ENCODE measurements around the gene RXFP4.

DNA sequence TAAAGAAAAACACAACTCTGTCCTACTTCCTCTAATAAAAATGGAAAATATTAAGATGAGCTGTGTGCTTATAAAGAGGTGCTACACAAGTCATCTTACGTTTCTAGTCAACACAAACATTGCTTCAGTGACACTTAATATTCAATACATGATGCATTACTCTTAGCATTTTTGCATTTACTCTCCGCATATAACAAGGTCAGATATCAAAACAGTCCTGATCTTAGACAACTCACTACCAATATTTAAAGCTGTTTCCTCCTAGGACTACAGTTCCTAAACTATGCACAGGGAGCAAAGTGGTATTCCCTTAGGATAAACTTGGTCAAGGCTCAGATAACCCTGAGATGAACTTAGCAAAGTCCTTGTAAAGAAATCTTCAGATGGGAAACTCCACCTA, 42.5 kb upstream of the RXFP4 start:
- TF ChIP-seq MAX (CRISPR knock-in tag; IDR thresholded peaks at IDR 0.05) = no peak
- TF ChIP-seq NR1H2 (CRISPR knock-in tag; IDR thresholded peaks at IDR 0.05) = no peak
- TF ChIP-seq USF2 (CRISPR knock-in tag; IDR thresholded peaks at IDR 0.05) = no peak
- TF ChIP-seq, protein P1, sequence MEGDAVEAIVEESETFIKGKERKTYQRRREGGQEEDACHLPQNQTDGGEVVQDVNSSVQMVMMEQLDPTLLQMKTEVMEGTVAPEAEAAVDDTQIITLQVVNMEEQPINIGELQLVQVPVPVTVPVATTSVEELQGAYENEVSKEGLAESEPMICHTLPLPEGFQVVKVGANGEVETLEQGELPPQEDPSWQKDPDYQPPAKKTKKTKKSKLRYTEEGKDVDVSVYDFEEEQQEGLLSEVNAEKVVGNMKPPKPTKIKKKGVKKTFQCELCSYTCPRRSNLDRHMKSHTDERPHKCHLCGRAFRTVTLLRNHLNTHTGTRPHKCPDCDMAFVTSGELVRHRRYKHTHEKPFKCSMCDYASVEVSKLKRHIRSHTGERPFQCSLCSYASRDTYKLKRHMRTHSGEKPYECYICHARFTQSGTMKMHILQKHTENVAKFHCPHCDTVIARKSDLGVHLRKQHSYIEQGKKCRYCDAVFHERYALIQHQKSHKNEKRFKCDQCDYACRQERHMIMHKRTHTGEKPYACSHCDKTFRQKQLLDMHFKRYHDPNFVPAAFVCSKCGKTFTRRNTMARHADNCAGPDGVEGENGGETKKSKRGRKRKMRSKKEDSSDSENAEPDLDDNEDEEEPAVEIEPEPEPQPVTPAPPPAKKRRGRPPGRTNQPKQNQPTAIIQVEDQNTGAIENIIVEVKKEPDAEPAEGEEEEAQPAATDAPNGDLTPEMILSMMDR (IDR thresholded peaks at IDR 0.05) = no peak
- TF ChIP-seq ATF2 (CRISPR knock-in tag; IDR thresholded peaks at IDR 0.05; ENCODE audit: borderline replicate concordance, low read depth) = no peak
- TF ChIP-seq, protein P2, sequence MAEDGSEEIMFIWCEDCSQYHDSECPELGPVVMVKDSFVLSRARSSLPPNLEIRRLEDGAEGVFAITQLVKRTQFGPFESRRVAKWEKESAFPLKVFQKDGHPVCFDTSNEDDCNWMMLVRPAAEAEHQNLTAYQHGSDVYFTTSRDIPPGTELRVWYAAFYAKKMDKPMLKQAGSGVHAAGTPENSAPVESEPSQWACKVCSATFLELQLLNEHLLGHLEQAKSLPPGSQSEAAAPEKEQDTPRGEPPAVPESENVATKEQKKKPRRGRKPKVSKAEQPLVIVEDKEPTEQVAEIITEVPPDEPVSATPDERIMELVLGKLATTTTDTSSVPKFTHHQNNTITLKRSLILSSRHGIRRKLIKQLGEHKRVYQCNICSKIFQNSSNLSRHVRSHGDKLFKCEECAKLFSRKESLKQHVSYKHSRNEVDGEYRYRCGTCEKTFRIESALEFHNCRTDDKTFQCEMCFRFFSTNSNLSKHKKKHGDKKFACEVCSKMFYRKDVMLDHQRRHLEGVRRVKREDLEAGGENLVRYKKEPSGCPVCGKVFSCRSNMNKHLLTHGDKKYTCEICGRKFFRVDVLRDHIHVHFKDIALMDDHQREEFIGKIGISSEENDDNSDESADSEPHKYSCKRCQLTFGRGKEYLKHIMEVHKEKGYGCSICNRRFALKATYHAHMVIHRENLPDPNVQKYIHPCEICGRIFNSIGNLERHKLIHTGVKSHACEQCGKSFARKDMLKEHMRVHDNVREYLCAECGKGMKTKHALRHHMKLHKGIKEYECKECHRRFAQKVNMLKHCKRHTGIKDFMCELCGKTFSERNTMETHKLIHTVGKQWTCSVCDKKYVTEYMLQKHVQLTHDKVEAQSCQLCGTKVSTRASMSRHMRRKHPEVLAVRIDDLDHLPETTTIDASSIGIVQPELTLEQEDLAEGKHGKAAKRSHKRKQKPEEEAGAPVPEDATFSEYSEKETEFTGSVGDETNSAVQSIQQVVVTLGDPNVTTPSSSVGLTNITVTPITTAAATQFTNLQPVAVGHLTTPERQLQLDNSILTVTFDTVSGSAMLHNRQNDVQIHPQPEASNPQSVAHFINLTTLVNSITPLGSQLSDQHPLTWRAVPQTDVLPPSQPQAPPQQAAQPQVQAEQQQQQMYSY (CRISPR knock-in tag; IDR thresholded peaks at IDR 0.05) = no peak

All from WTC11 (cell line).